Stimulated activated CD4-positive, alpha-beta T cell treated with anti-CD3 and anti-CD28 coated beads, Interleukin-1b, Interleukin-23, amount 100 ng/mL, for 24 hours (primary cell): ENCODE data around the gene ARL4D.
"Not testable (repeated sequence)": the region's sequence is repeated elsewhere in the genome, so short reads cannot be mapped to it uniquely, and the experiment has no call there.

ENCODE experiments used
- DNase-seq, 4 experiments: peaks; one replicate each; pipeline ENCODE4 v3.0.0-alpha.2; 2020; ENCODE audit warnings: low read depth in 4 of 4, low spot score in 1 of 4

Gene ARL4D

DNA sequence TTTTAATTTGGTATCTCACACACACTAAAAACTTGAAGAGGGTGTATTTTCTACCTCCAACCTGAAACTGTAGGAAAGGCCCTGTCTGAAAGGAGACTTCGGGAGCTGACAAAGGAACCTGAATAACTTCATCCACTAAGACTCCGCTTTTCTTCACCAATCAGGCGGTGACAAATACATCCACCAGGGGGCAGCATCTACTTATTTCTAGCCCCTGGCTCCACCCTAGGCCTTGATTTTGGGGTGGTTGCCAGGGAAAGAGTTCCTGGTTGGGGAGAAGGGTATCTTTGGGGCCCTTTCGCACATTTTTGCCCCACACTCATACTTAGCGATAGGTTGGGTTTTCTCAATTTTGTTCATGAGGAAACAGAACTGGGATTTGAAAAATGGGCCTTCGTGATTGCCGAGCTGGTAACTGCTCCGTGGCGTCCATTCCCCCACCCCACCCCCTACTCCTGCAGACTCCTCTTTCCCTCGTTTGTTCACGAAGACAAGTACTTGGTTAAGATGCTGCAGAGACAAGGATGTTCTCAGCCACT lies 4.8 kb upstream of the ARL4D start:
- peak; percentile 81 to 91 (median 84) for DNase-seq

DNA sequence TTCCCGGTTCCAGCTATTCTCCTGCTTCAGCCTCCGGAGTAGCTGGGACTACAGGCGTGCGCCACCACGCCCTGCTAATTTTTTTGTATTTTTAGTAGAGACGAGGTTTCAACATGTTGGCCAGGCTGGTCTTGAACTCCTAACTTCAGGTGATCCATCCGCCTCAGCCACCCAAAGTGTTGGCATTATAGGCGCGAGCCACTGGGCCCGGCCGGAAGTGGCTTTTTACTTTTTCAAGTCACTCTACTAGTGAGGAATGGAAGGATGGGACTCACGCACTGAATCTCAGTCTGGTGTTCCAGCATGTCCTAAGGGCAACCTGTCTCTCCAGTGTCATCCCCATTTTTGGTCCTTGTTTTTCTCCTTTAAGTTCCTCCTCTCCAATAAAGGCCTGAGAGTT lies 4.1 kb upstream of the ARL4D start:
- DNase-seq = not testable (repeated sequence)

DNA sequence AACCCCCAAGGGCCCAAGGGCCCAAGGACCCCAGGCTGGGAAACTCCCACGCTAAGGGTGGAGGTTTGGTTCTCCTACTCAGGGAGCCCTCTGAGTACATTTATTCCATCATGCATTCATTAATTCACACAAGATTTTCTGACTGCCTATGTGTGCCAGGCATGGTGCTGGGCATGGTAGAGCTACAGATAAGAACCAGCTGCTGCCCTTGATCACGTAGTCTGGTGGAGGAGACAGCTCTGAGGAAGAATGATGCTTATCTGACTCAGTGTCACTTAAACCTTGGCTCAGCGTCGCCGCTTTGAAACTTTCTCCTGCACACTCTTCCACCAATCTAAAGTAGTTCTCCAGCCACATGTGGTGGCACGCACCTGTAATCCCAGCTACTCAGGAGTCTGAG lies 3.6 kb upstream of the ARL4D start:
- no peak for DNase-seq

DNA sequence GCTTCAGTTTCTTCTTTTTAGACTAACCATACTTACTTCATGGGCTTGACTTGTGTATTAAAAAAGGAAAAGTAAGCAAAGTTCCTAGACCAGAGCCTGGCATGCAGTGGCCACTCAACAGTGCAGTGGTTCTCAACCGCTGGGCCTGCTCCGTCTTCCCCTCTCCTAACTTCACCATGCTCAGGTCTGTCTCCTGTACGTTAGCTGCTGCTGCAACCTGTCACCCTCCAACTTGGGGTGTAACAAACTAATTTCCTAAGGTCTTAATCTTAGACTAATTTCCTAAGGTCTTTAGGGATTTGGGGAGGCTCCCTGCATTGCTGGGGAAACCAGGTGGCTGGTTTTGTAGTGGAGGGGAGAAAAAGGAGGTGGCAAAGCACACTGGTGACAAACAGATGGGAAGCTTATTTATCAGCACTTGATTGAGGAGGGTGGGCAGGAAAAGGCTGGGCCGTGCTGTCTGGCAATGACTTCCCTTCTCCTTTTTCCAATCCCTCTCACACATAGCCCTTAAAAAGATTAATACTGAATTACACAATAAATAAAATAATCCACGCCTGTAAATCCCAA lies 2.2 kb upstream of the ARL4D start:
- DNase-seq = no peak

- no peak for DNase-seq
These were observed 1.1 kb downstream of the ARL4D start for GRCh38 chr17:43399839-43400328.

GRCh38 chr17:43400943-43401717 lies 2.3 kb downstream of the ARL4D start:
- DNase-seq = no peak

- DNase-seq = no peak
These were observed 3.3 kb downstream of the ARL4D start for GRCh38 chr17:43402078-43402477.

GRCh38 chr17:43402567-43402966 lies 3.8 kb downstream of the ARL4D start:
- DNase-seq = no peak

DNA sequence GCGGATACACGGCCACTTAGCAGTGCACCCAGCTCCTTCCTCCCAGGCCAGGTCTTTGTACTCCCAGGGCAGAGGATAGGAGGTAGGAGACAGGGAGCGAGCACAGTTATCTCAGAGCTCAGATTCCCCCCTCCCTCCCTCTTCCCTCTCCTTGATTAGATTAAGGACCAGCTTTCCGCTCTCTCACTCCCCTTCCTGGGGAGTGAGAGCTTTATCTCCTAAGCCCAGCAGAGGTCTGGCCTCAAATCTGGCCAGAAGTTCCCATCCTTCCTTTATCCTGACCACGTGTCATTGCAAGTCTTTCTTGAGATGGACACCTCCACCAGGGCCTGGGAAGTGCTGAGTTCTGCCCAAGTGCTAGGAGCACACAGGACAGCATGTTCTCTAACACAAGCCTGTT lies 5.1 kb downstream of the ARL4D start:
- DNase-seq = no peak

GRCh38 chr17:43405861-43406260 lies 7.1 kb downstream of the ARL4D start:
- no peak for DNase-seq

- no peak for DNase-seq
These were observed 8.2 kb downstream of the ARL4D start for GRCh38 chr17:43406676-43407645.

GRCh38 chr17:43409131-43409530 lies 10.3 kb downstream of the ARL4D start:
- DNase-seq = no peak

- DNase-seq = no peak
These were observed 12.0 kb downstream of the ARL4D start for GRCh38 chr17:43410557-43411368.

DNA sequence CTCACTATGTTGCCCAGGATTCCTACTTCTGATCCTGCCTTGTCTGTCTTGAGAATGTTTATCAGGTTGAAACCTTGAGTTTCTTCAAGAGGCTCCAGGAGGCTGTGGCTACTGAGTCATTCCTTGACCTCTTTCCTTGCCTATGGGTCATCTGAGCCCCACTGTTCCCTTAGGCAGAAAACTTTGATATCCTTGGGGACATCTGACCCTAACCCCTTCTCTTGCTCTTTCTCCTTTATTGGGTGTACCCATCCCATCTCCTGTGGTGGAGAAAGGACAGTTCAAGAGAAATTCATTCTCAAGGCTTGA lies 12.5 kb downstream of the ARL4D start:
- no peak for DNase-seq

GRCh38 chr17:43411749-43412148 lies 13.0 kb downstream of the ARL4D start:
- DNase-seq = no peak

DNA sequence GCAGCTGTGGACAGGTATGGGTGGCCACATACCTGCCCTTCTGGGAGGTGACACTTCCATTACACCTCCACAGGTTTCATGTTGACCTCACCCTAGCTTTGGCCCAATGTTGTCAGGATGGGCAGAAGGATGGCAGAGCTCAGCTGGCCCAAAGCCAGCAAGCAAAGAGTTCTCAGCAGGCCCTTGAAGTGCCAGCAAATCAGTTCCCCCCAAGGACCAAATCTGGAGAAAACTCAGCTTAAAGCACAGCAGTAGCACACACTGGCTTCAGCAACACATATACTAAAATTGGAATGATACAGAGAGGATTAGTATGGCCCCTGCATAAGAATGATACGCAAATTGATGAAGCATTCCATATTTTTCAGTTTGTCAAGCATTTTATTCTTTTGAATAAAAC lies 13.4 kb downstream of the ARL4D start:
- no peak for DNase-seq

DNA sequence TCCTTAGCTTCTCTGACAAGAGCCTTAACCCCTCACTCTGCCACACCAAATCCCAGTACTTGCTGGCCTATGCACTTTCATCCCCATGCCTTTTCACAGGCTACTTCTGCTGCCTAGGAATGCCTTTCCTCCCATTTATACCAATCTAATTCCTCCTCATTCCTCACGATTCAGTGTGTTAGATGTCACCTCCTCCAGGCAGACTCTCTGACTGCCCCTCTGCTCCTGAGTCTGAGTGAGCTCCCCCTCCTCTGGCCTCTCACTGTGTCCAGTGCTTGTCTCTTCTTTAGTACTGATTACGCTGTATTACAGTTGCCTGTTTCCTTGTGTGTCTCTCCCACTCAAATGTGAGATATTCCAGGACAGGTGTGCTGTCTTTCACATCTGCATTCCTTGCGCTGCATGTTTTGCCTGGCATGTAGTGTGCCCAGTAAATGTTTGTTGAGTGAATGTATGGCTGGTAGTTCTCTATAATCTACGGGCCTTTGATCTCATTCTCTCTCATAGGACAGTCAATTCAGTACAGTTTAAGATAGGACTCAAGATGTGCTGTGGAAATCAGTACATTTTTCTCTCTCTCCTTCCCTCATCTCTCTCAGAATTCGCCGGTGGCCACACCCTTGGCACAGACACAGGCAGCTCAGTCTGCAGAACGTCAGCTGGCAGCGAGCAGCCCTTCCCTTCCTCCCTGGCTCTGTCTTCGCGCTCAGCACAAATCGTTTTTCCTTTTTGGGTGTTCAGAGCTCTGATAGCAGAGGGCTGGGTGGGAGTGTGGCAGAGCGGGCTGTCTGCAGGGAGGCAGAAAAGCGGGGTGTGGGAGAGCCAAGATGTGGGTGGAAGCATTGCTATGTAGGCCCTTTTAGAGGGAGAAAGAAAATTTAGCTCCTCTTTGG lies 18.5 kb downstream of the ARL4D start:
- no peak for DNase-seq

DNA sequence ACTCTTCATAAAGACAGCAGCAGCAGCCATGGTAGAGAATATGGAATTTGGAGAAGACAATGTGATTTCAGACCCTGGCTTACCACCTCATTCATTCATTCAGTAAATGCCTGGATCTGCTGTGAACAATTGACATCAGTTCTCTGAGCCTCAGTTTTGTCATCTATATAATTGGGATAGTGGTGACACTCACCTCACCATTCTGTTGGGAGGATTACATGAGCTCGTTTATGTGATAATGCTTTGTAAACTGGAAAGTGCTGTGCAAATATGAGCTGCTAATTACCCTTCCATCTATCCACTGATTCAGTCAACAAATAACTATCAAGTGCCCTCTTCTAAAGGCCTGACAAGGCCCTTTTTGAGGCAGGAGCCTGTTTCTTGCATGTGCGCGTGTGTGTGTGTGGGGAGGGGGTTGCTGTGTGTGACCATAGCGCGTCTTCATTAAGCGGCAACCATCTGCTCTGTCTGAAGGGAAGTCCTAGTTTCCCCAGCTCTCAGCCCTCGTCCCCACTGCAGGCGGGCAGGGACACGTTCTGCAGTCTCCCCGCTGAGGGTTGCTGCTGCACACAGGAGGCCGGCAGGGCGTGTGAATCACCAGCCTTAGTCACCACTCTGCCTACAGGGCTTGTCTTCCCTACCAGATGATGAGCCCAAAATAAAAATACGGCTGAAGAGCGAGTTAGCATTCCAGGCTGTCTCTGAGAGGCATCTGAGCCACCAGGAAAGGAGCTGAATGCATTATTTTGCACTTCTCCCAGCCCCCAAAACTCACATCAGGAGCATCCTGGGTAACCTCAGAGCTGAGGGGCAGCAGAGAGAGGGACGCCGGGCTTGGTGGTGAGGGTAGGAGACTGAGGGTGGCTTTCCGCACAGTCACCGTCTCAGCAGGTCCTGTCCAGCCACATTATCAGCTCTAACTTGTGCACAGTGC lies 19.9 kb downstream of the ARL4D start:
- no peak for DNase-seq
